MM.1S (cell line): ENCODE data around the gene AHNAK.

Source experiments
- DNase-seq: peaks from one replicate; pipeline ENCODE4 v3.0.0-alpha.2; 2015
- H2AFZ ChIP-seq: fragments of 300-600 bp; sonication (generic); 2 replicates; pipeline ENCODE4 v1.6.0; 2016; ENCODE audit warnings: antibody characterized with exemption, low read length
- H3F3A ChIP-seq: fragments of 300-600 bp; sonication (generic); 2 replicates; pipeline ENCODE4 v1.6.1; 2016; ENCODE audit warnings: mild to moderate bottlenecking, antibody characterized with exemption, low read length, moderate library complexity, mixed read lengths; ENCODE audit not compliant: insufficient read depth
- H3K27ac ChIP-seq: fragments of 300-600 bp; sonication (generic); 2 replicates; pipeline ENCODE4 v1.5.1; 2016; ENCODE audit warnings: mild to moderate bottlenecking, low read length
- H3K27me3 ChIP-seq: fragments of 300-600 bp; sonication (generic); replicated peaks from 2 replicates; pipeline ENCODE4 v1.6.0; 2016; ENCODE audit warnings: low read length; ENCODE audit not compliant: insufficient read depth
- H3K36me3 ChIP-seq: fragments of 300-600 bp; sonication (generic); replicated peaks from 2 replicates; pipeline ENCODE4 v1.6.1; 2016; ENCODE audit warnings: mild to moderate bottlenecking, low read length, mixed read lengths; ENCODE audit not compliant: insufficient read depth
- H3K4me1 ChIP-seq: fragments of 300-600 bp; sonication (generic); 2 replicates; pipeline ENCODE4 v1.6.1; 2016; ENCODE audit warnings: low read length, mixed read lengths
- H3K4me2 ChIP-seq: fragments of 300-600 bp; sonication (generic); 2 replicates; pipeline ENCODE4 v1.6.0; 2016; ENCODE audit warnings: low read depth, low read length
- H3K4me3 ChIP-seq: fragments of 300-600 bp; sonication (generic); 2 replicates; pipeline ENCODE4 v1.5.1; 2016; ENCODE audit warnings: low read length, mixed read lengths
- H3K79me2 ChIP-seq: fragments of 300-600 bp; sonication (generic); 2 replicates; pipeline ENCODE4 v1.6.1; 2016; ENCODE audit warnings: mixed run types, low read length, mixed read lengths
- H3K9ac ChIP-seq: fragments of 300-600 bp; sonication (generic); 2 replicates; pipeline ENCODE4 v1.6.1; 2016; ENCODE audit warnings: low read length, mixed read lengths
- H3K9me2 ChIP-seq: fragments of 300-600 bp; sonication (generic); replicated peaks from 2 replicates; pipeline ENCODE4 v1.6.1; 2016; ENCODE audit warnings: mild to moderate bottlenecking, low read length, mixed read lengths; ENCODE audit not compliant: insufficient read depth
- H3K9me3 ChIP-seq: fragments of 300-600 bp; sonication (generic); replicated peaks from 2 replicates; pipeline ENCODE4 v1.6.1; 2016; ENCODE audit warnings: mild to moderate bottlenecking, low read length, mixed read lengths; ENCODE audit not compliant: insufficient read depth
- H4K20me1 ChIP-seq: fragments of 300-600 bp; sonication (generic); 2 replicates; pipeline ENCODE4 v1.6.1; 2016; ENCODE audit warnings: mild to moderate bottlenecking, low read length, moderate library complexity, mixed read lengths; ENCODE audit not compliant: insufficient read depth
- EZH2 ChIP-seq: fragments of 300-600 bp; sonication (generic); optimal IDR thresholded peaks from 2 replicates; pipeline ENCODE3; 2017; ENCODE audit warnings: low read depth, mild to moderate bottlenecking, antibody characterized with exemption, low read length, mixed read lengths
- EZH2phosphoT487 ChIP-seq: fragments of 300-600 bp; sonication (generic); IDR thresholded peaks from 2 replicates; pipeline ENCODE4 v1.6.1; 2018; ENCODE audit warnings: antibody characterized with exemption, low read length
- TF ChIP-seq, protein P1 (sequence below): fragments of 300-600 bp; sonication (generic); IDR thresholded peaks from 2 replicates; pipeline ENCODE4 v1.5.1; 2016; ENCODE audit warnings: antibody characterized with exemption, low read length, mixed read lengths

Gene AHNAK

DNA sequence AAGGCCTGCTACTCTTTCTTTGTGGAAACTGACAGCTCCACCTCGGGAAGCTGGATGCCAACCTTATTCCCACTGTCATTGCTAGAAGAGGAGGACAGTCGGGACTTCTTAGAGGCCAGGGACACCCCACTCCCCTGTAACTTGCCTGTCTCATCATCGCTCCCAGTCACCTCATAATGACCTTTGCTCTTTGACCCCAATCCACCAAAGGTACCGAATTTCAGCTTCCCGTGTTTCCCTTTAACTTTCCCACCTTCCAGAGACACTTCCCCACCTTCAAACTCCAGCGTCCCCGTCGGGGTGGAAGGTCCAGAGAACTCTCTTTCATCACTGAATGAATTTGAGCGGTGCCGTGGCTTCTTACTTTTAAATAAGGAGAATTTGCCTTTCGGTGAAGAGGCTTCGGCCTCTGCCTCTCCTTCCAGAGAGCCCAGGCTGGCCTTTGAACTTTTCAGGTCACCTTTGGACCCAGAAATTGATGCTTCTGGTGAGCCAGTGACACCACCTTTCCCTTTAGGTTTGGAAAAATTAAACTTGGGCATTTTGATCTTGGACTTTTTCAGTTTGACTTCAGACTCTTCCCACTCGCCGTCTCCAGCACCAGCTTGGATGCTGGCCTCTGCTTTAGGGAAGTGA is 29.8 kb downstream of the AHNAK start:
- H3K79me2 ChIP-seq = no peaks in the 10 kb centered on the region
- no peak overlapping the region for H3K4me3 ChIP-seq
- TF ChIP-seq EZH2phosphoT487 = no peak
- TF ChIP-seq, protein P1, sequence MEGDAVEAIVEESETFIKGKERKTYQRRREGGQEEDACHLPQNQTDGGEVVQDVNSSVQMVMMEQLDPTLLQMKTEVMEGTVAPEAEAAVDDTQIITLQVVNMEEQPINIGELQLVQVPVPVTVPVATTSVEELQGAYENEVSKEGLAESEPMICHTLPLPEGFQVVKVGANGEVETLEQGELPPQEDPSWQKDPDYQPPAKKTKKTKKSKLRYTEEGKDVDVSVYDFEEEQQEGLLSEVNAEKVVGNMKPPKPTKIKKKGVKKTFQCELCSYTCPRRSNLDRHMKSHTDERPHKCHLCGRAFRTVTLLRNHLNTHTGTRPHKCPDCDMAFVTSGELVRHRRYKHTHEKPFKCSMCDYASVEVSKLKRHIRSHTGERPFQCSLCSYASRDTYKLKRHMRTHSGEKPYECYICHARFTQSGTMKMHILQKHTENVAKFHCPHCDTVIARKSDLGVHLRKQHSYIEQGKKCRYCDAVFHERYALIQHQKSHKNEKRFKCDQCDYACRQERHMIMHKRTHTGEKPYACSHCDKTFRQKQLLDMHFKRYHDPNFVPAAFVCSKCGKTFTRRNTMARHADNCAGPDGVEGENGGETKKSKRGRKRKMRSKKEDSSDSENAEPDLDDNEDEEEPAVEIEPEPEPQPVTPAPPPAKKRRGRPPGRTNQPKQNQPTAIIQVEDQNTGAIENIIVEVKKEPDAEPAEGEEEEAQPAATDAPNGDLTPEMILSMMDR = no peak
- TF ChIP-seq EZH2 = no peak
- no peaks in the 10 kb centered on the region for H3F3A ChIP-seq
- no peak overlapping the region for H2AFZ ChIP-seq
- H3K4me2 ChIP-seq = no peak overlapping the region
- DNase-seq = no peak
- H3K36me3 ChIP-seq = no peaks in the 10 kb centered on the region
- no peaks in the 10 kb centered on the region for H3K27me3 ChIP-seq
- H3K27ac ChIP-seq = no peak overlapping the region
- no peaks in the 10 kb centered on the region for H3K4me1 ChIP-seq
- no peaks in the 10 kb centered on the region for H4K20me1 ChIP-seq
- no peak overlapping the region for H3K9ac ChIP-seq
- H3K9me2 ChIP-seq = no peaks in the 10 kb centered on the region
- no peaks in the 10 kb centered on the region for H3K9me3 ChIP-seq

DNA sequence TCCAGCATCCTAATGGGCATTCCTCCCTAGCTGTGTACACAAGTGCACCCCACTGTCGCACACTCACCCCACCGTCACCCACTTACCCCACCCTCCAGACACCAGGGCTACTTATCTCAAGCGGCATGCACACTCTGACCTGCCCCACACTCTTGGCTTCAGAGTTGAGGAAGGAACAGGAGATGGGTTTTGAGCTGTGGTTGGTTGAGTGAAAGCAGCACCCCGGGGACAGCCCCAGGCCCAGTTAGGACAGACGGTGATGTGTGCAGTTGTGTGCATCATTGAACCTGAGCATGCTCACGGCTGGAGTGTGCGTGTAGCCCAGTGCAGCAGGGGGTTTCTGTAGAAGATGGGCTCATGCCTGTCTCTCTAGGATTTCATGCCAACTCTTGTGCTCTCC is 32.5 kb downstream of the AHNAK start:
- H3K9ac ChIP-seq = no peak overlapping the region
- no peak overlapping the region for H3K4me3 ChIP-seq
- TF ChIP-seq, protein P1 = no peak
- no peak for TF ChIP-seq EZH2phosphoT487
- TF ChIP-seq EZH2 = no peak
- no peaks in the 10 kb centered on the region for H3K9me3 ChIP-seq
- no peak overlapping the region for H2AFZ ChIP-seq
- H3F3A ChIP-seq = no peaks in the 10 kb centered on the region
- DNase-seq = no peak
- H3K36me3 ChIP-seq = no peaks in the 10 kb centered on the region
- H4K20me1 ChIP-seq = no peaks in the 10 kb centered on the region
- no peaks in the 10 kb centered on the region for H3K9me2 ChIP-seq
- H3K4me2 ChIP-seq = no peak overlapping the region
- no peaks in the 10 kb centered on the region for H3K79me2 ChIP-seq
- H3K27me3 ChIP-seq = no peaks in the 10 kb centered on the region
- H3K27ac ChIP-seq = no peak overlapping the region
- no peaks in the 10 kb centered on the region for H3K4me1 ChIP-seq

DNA sequence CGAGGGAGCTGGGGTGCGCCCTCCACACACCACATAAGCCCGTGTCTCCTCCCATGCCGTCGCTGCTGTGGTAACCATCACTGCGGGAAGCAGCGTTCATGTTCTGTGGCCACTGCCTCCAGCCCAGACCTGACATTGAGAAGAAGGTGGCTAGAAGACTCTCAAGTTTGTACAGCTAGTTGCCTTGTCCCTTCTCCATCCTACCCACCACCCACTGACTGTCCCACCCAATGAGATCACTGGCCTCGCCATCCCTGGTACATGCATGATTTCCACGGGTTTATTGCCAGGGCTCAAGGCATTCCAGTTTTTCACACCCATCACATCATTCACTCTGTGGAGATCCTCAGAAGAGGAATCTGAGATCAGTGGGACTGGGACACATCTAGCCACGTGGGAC is 33.0 kb downstream of the AHNAK start:
- H4K20me1 ChIP-seq = no peaks in the 10 kb centered on the region
- no peak for TF ChIP-seq EZH2
- no peak for TF ChIP-seq EZH2phosphoT487
- TF ChIP-seq, protein P1 = no peak
- DNase-seq = no peak
- no peaks in the 10 kb centered on the region for H3K9me3 ChIP-seq
- H3K27me3 ChIP-seq = no peaks in the 10 kb centered on the region
- no peaks in the 10 kb centered on the region for H3K9me2 ChIP-seq
- H3K4me1 ChIP-seq = peaks cover 4% of the 10 kb centered on the region; the same call in 1 of the 2 replicates
- no peak overlapping the region for H3K27ac ChIP-seq
- H3F3A ChIP-seq = no peaks in the 10 kb centered on the region
- no peaks in the 10 kb centered on the region for H3K79me2 ChIP-seq
- H3K4me3 ChIP-seq = no peak overlapping the region
- H3K9ac ChIP-seq = no peak overlapping the region
- no peak overlapping the region for H2AFZ ChIP-seq
- no peak overlapping the region for H3K4me2 ChIP-seq
- no peaks in the 10 kb centered on the region for H3K36me3 ChIP-seq
